Measurements from ENCODE around the gene CHAD. TPM values are rescaled to one million over a fixed set of nuclear protein-coding genes. Genes with fewer than 3 reads are reported as not detected.

CHAD gene
- total RNA-seq, 2 donors from 2014 or later = 8.8 to 13.2 TPM

DNA sequence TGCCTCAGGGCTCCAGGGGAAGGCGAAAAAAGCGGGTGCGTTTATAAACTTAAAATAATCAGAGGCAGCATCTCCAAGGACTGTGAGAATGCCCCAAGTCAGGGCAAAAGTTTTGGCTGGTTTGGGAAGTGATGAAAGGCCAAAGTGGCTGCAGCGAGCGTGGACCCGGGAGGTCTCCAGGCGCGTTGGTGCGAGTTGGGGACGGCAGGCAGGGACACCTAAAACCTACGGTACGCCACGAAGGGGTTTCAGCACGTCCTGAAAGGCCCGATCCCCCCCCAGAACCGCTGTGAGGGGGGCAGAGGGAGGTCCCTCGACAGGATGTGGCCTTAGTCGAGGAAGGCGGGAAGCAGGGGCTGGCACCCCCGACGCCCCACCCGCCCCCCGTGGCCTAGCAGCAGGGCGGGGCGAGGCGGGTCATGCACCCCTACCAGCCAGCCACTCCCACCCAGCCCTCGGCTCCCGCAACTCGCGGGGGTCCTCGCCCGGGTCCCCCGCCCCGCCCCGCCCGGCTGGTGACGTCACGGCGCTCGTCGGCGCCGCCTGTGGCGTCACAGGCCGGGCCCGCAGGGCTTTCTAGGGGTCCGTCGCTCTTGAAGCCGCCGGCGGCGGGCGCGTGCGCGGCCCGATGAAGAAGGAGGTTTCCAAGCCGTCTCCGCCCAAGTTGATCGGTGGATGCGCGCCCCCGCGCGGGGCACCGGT lies 39.3 kb upstream of the CHAD start, which contains the start of gene MYCBPAP:
TSS of gene MYCBPAP (plus strand) at position 569 of the 702 bp plus-strand sequence. CDS start 236 bp downstream, outside the sequence.
- peak within 1 kb of the TSS in 3 of 4 donors; percentile 62 to 68 (median 67) for H3K27ac ChIP-seq
- 23 to 68% methylated on average over 17 to 39 of the region's 66 CpGs for WGBS, 2 donors
- H3K9me3 ChIP-seq = no peaks in the 10 kb centered on the region
- ATAC-seq (peak; percentile 80), DNase-seq (peak; percentile 74 to 86 (median 78))
- peaks cover 38% of the 10 kb centered on the region for H3K4me1 ChIP-seq
- no peaks in the 10 kb centered on the region for H3K36me3 ChIP-seq (replicated peaks in 1 of 2; ENCODE audit: insufficient read depth in 1 of 2, low read depth in 2 of 2)
- peak within 1 kb of the TSS; percentile 37 to 55 for H3K4me3 ChIP-seq
- TF ChIP-seq POLR2A (IDR thresholded peaks at IDR 0.05) = peak in 1 of 3 donors; percentile 19
- TF ChIP-seq, protein P1, sequence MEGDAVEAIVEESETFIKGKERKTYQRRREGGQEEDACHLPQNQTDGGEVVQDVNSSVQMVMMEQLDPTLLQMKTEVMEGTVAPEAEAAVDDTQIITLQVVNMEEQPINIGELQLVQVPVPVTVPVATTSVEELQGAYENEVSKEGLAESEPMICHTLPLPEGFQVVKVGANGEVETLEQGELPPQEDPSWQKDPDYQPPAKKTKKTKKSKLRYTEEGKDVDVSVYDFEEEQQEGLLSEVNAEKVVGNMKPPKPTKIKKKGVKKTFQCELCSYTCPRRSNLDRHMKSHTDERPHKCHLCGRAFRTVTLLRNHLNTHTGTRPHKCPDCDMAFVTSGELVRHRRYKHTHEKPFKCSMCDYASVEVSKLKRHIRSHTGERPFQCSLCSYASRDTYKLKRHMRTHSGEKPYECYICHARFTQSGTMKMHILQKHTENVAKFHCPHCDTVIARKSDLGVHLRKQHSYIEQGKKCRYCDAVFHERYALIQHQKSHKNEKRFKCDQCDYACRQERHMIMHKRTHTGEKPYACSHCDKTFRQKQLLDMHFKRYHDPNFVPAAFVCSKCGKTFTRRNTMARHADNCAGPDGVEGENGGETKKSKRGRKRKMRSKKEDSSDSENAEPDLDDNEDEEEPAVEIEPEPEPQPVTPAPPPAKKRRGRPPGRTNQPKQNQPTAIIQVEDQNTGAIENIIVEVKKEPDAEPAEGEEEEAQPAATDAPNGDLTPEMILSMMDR (IDR thresholded peaks at IDR 0.05) = peak in 2 of 7 experiments; percentile 27 to 35
- intact Hi-C loops (cut with DNase I) = no loop called here
- H3K27me3 ChIP-seq = no peaks in the 10 kb centered on the region

DNA sequence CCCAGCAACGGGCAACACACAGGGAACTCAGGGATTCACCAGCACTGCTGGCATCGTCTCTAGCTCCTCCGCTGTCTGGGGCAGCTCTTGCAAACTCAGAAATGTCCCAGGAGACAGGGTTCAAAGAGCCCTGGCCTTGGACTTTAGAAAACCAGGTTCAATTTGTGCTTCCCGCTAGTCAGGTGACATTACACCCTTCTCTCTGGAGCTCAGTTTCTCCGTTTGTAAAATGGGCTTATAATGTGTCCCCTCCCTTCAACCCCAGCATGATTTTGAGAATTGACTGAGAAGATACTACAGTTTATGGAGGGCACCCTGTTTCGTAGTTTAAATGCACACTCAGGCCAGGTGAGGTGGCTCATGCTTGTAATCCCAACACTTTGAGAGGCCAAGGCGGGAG lies 37.6 kb upstream of the CHAD start:
- no peak for DNase-seq
- H3K9me3 ChIP-seq = no peaks in the 10 kb centered on the region
- no peak overlapping the region for H3K27ac ChIP-seq
- peaks cover 30% of the 10 kb centered on the region for H3K4me1 ChIP-seq
- WGBS, 2 donors = 83% methylated on average over 7 of the region's 7 CpGs
- ATAC-seq = no peak
- H3K36me3 ChIP-seq (replicated peaks in 1 of 2; ENCODE audit: insufficient read depth in 1 of 2, low read depth in 2 of 2) = no peaks in the 10 kb centered on the region
- intact Hi-C loops (cut with DNase I) = no loop called here
- H3K27me3 ChIP-seq = no peaks in the 10 kb centered on the region
- H3K4me3 ChIP-seq = no peak overlapping the region
- TF ChIP-seq POLR2A (IDR thresholded peaks at IDR 0.05) = no peak
- TF ChIP-seq, protein P1 (IDR thresholded peaks at IDR 0.05) = no peak

DNA sequence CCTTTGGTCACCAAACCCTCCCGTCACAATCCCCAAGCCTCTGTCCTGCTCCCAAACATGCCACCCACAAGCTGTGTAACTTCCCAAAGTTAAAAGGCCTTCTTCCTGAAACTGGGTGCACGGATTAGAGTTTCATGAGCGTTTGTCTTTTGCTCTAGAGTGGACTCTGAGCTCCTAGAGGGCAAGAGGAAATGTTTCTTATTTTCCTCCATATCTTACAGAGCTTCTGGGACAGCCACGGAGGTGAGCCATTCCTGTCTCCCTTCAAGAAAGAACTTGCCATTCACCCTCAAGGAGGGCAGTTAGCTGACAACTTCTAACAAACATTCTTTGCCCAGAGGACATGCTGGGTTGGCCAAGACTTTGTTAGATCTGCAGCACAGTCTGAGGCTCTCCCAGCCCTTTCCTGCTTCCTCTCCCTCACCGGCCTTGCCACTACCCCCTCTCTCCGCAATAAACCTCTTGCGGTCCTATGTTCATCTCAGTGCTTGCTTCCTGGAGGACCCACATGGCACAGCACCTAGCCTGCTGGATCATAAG lies 37.0 kb upstream of the CHAD start:
- Histone ChIP-seq H3K36me3 (replicated peaks in 1 of 2; ENCODE audit: insufficient read depth in 1 of 2, low read depth in 2 of 2) (no peaks in the 10 kb centered on the region), H3K4me1 (peaks cover 24% of the 10 kb centered on the region), H3K4me3 (no peak overlapping the region), H3K27me3 (no peaks in the 10 kb centered on the region), H3K27ac (no peak overlapping the region), H3K9me3 (no peaks in the 10 kb centered on the region)
- ATAC-seq (no peak), DNase-seq (no peak)
- intact Hi-C loops (cut with DNase I) = no loop called here
- WGBS, 2 donors = 58 to 76% methylated on average over 7 of the region's 7 CpGs
- TF ChIP-seq, protein P1 (IDR thresholded peaks at IDR 0.05) = no peak
- TF ChIP-seq POLR2A (IDR thresholded peaks at IDR 0.05) = no peak

DNA sequence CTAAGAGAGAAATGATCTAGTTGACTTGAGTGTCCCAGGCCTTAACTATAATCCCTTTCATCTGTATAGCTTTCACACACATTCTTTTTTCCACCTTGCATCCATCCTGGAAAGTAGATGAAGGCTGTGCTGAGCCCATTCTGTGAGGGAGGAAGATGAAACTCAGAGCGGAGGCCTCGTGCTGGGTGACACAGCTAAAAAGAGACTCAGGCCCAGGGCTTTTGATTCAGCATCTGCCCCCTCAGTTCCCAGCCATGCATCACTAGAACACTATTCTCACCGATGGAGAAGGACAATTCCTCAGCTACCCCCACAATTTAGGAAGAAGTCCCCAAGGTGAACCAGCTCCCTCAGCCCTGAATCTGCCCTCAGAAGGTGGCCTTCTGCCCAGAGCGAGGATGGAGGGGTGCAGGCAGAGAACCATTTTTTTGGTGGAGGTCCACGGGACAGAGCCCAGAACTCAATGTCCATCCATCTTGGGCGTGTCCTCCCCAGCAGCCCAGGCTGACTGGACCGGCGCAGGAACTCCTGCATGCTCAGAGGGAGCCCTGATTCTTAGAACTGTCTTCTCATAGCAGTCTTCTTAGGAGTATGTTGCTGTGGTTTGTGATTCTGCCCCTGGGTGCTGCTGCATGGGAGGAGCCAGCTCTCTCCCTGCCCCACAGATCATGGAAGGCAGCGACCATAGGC lies 33.8 kb upstream of the CHAD start:
- Histone ChIP-seq H3K27ac (no peak overlapping the region), H3K4me1 (no peaks in the 10 kb centered on the region), H3K36me3 (replicated peaks in 1 of 2; ENCODE audit: insufficient read depth in 1 of 2, low read depth in 2 of 2) (no peaks in the 10 kb centered on the region), H3K4me3 (no peak overlapping the region), H3K27me3 (no peaks in the 10 kb centered on the region), H3K9me3 (no peaks in the 10 kb centered on the region)
- TF ChIP-seq, protein P1 (IDR thresholded peaks at IDR 0.05) = no peak
- TF ChIP-seq POLR2A (IDR thresholded peaks at IDR 0.05) = no peak
- WGBS, 2 donors = 89 to 90% methylated on average over 4 to 9 of the region's 9 CpGs
- intact Hi-C loops (cut with DNase I) = no loop called here
- ATAC-seq = no peak
- no peak for DNase-seq

All from body of pancreas (tissue), 4 donors.